ENCODE measurements around the gene AKT1.
A peak's percentile ranks its signal among the peaks of the same experiment; 100 is the strongest.

AKT1 gene

GRCh38 chr14:104750056-104750752, 45.3 kb downstream of the AKT1 start:
- Mint-ChIP-seq H3K36me3 (peaks cover 6 to 7% of the 10 kb centered on the region in 2 donors), H3K4me3 (no peak overlapping the region), H3K4me1 (peaks cover 20 to 26% of the 10 kb centered on the region in 2 donors), H3K9me3 (no peaks in the 10 kb centered on the region), H3K27me3 (no peaks in the 10 kb centered on the region), H3K27ac (no peak overlapping the region)
- ATAC-seq (replicated peaks) (no peak), DNase-seq (no peak)

GRCh38 chr14:104749111-104749649, 46.4 kb downstream of the AKT1 start:
- Mint-ChIP-seq H3K9me3 (no peaks in the 10 kb centered on the region), H3K27me3 (no peaks in the 10 kb centered on the region), H3K27ac (no peak overlapping the region), H3K36me3 (peaks cover 3 to 4% of the 10 kb centered on the region in 2 donors), H3K4me1 (peaks cover 12 to 16% of the 10 kb centered on the region in 2 donors), H3K4me3 (no peak overlapping the region)
- DNase-seq (no peak), ATAC-seq (replicated peaks) (no peak)

DNA sequence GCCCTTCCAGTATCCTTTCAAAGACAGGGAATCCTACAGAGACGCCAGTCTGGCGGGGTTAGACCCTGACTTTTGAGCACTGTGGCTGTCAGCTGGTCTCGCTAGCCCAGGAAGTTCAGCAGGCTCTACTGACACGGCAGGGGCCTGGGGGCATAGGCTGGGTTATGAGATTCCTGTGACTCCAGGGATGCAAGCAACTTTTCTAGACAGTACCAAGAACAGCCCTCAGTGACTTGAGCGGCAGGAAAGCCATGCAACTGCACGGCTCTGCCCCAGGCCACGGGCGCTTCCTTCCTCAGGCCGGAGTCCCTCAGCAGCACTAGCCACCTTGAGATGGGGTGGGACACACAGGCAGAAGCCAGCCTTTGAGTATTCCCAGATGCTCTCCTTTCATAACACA, 47.7 kb downstream of the AKT1 start:
- H3K27ac Mint-ChIP-seq, result no peak overlapping the region
- H3K36me3 Mint-ChIP-seq, result peaks cover 0 to under 1% of the 10 kb centered on the region in 2 donors
- H3K4me3 Mint-ChIP-seq, result no peak overlapping the region
- DNase-seq, result no peak
- H3K4me1 Mint-ChIP-seq, result peaks cover 3 to 8% of the 10 kb centered on the region in 2 donors
- ATAC-seq (replicated peaks), result no peak
- H3K27me3 Mint-ChIP-seq, result no peaks in the 10 kb centered on the region
- H3K9me3 Mint-ChIP-seq, result no peaks in the 10 kb centered on the region

DNA sequence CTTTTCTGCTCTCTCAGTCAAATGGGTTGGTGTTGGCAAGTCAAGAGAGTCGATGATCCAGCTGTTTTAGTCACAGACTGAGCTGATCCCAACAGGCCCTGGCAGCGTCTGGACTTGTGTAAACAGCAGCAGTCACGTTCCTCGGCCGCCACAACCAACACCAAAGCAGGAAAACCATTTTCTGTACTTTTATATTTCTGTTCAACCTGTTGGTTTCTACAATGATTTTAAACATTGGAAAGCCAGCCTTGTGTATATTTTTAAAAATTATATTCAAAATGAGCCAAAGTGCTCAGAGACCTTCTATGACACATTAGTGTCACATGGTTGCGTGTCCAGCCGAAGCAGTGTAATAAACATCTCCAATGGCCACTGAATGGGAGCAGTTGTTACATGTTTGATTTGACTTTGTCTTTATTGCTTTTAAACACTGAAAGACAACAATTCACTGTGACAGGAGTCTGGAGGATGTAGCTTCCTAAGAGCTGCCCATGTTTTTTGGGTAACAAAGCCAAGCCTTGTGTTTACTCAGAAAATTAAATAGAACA, 48.5 kb downstream of the AKT1 start:
- no peak for ATAC-seq (replicated peaks)
- no peaks in the 10 kb centered on the region for H3K36me3 Mint-ChIP-seq
- peaks cover 2 to 8% of the 10 kb centered on the region in 2 donors for H3K4me1 Mint-ChIP-seq
- H3K4me3 Mint-ChIP-seq, result no peak overlapping the region
- no peak overlapping the region for H3K27ac Mint-ChIP-seq
- no peak for DNase-seq
- no peaks in the 10 kb centered on the region for H3K27me3 Mint-ChIP-seq
- H3K9me3 Mint-ChIP-seq, result no peaks in the 10 kb centered on the region

DNA sequence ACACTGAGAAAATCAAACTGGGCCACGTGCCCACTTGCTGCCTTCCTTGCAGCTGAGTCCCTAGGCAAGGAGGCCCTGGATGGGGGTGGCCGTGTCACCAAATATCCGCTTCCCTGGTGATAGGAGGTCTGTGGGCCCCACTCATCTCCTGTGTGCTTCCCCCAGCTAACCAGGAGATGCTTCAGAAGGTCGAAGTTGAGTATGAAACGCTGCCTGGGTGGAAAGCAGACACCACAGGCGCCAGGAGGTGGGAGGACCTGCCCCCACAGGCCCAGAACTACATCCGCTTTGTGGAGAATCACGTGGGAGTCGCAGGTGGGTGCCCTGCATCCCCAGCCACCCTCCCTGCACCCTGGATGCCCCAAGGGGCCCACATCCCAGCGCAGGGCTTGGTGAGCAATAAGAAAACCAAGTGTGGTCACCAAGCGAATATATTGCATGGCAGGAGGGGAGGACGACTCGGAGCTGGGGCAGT, 49.4 kb downstream of the AKT1 start:
- H3K27ac Mint-ChIP-seq, result no peak overlapping the region
- no peaks in the 10 kb centered on the region for H3K27me3 Mint-ChIP-seq
- no peak overlapping the region for H3K4me3 Mint-ChIP-seq
- ATAC-seq (replicated peaks), result peak; percentile 34 to 46
- H3K9me3 Mint-ChIP-seq, result no peaks in the 10 kb centered on the region
- no peaks in the 10 kb centered on the region for H3K36me3 Mint-ChIP-seq
- no peak for DNase-seq
- H3K4me1 Mint-ChIP-seq, result peaks cover 7 to 8% of the 10 kb centered on the region in 2 donors

DNA sequence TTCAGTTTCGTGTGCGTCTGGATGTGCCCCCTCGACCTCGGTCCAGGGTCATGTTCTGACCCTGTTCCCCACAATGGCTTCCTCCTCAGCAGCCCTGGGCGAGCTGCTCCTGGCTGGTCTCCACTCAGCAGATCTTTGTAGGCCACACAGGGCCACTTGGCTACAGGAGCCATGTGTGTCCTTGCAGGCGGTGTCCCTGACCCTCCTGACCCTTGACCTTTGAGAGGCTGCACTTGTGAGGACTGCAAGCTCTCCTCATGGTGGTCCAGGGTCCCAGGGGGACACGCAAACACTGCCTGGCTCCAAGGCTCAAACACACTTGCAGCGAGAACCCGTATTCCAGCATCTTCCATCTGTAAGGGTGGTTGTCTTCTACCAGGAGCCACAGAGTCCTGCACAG, 50.1 kb downstream of the AKT1 start:
- Mint-ChIP-seq H3K27ac (no peak overlapping the region), H3K36me3 (no peaks in the 10 kb centered on the region), H3K4me3 (no peak overlapping the region), H3K9me3 (no peaks in the 10 kb centered on the region), H3K27me3 (peaks cover 0 to 1% of the 10 kb centered on the region in 2 donors), H3K4me1 (peaks cover 7 to 9% of the 10 kb centered on the region in 2 donors)
- no peak for DNase-seq
- ATAC-seq (replicated peaks), result no peak

- no peaks in the 10 kb centered on the region for H3K9me3 Mint-ChIP-seq
- DNase-seq (no peak), ATAC-seq (replicated peaks) (no peak)
- H3K27ac Mint-ChIP-seq, result no peak overlapping the region
- no peak overlapping the region for H3K4me3 Mint-ChIP-seq
- H3K27me3 Mint-ChIP-seq, result peaks cover 4 to 7% of the 10 kb centered on the region in 2 donors
- H3K36me3 Mint-ChIP-seq, result no peaks in the 10 kb centered on the region
- H3K4me1 Mint-ChIP-seq, result peaks cover 9 to 15% of the 10 kb centered on the region in 2 donors
Observed at GRCh38 chr14:104744484-104744883, 51.1 kb downstream of the AKT1 start.

DNA sequence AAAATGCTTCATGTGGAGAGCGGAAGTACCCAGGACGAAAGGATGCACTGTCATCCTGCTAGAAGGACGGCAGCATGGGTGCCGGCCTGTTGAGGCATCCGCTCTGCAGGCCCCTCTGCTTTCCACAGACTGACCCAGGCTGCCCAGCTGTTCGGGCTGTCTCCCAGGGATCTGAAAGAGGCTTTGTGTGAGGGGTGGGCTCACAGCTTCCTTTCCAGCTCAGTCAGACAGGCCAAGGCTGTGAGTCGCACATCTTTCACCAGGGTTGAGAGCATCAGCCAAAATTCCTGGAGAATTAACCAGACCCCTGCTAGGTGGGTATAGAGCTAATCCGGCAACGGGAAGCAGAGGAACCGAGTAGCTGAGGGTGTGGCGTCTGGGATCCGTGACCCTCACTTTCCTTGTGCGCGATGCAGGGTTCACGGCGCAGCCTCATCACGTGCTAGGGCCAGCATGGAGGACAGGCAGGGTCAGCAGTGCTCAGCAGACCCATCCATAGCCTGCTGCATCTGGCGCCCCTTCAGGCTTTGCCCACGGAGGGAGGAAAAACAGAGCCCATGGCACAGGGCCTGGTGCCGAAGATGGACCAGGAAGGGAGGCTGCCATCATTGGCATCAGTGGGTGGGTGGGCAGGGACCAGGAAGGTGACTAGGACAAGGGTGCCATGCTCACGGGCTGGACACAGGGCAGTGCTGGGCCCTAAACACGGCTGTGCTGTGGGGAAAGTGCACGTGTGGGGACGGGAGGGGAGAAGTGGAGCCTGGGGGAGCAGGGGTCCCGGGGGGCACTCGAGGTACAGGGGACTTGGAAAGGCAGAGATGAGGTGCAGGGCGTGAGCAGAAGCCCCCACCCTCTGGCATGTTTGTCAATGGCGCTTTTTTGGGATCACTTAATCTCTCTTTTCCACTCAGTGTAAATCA, 51.8 kb downstream of the AKT1 start:
- H3K4me3 Mint-ChIP-seq, result no peak overlapping the region
- ATAC-seq (replicated peaks), result no peak

DNA sequence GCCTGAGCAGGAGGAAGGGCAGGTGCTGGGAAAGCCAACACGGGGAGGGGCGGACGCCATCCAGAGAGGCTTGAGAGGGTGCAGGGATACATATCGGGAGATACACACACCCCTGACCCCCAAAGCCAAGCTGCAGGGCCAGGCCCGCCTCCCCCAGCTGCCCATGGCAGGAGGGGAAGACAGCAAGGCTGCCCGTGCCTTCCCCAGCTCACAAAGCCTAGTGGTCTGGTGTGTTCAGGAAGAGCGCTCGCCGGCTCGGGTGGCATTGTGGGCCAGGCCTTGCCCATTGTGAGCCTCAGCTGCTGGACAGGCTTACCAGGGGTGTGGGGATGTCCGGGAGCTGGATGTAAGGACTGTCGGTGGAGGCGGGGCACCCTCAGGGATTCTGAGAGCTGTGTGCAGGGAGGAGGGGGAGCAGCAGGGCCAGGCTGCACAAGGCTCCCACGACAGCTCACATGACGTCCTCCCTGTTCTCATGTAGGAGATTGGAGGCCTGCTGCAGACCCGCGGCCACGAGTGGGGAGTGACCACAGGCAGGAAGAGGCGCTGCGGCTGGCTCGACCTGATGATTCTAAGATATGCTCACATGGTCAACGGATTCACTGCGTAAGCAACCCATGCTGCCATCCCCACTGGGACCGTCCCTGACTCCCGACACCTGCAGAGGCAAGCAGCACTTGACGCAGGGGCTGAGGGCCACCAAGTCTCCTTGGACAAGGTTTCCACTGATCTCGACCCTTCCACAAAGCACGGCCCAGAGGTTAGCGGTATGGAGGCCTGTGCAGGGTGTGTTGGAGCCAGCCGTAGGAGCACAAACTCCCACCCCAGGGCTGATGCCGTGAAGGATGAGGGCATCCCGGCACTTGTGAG, 52.7 kb downstream of the AKT1 start:
- peaks cover 7 to 9% of the 10 kb centered on the region in 2 donors for H3K4me1 Mint-ChIP-seq

More for the DNA sequence above, 51.8 kb downstream of the AKT1 start:
- H3K27me3 Mint-ChIP-seq, result peaks cover 4 to 8% of the 10 kb centered on the region in 2 donors
- H3K27ac Mint-ChIP-seq, result no peak overlapping the region
- no peaks in the 10 kb centered on the region for H3K9me3 Mint-ChIP-seq
- H3K36me3 Mint-ChIP-seq, result no peaks in the 10 kb centered on the region
- DNase-seq, result no peak
- peaks cover 7 to 9% of the 10 kb centered on the region in 2 donors for H3K4me1 Mint-ChIP-seq

DNA sequence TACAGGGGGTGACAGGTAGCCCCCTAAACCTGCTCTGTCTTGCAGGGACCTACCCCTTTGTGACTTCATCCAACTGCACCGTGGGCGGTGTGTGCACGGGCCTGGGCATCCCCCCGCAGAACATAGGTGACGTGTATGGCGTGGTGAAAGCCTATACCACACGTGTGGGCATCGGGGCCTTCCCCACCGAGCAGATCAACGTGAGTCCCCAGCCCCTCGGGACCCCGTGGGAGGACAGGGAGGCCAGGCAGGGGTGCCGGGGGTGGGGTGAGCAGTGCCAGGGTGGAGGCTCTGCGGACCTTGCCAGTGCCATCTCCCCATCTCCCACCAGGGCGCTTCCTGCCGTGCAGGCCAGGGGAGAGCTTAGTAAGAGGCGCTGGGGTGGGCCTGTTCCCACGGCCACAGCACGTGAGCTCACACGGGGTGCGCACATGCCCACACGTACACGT, 53.7 kb downstream of the AKT1 start:
- DNase-seq (no peak), ATAC-seq (replicated peaks) (peak; percentile 54 to 73)
- Mint-ChIP-seq H3K4me1 (peaks cover 7 to 9% of the 10 kb centered on the region in 2 donors), H3K4me3 (no peak overlapping the region), H3K27ac (peak overlapping the region; percentile 59), H3K27me3 (peaks cover 7 to 18% of the 10 kb centered on the region in 2 donors), H3K9me3 (no peaks in the 10 kb centered on the region), H3K36me3 (no peaks in the 10 kb centered on the region)

More for the DNA sequence above, 52.7 kb downstream of the AKT1 start:
- Mint-ChIP-seq H3K27me3 (peaks cover 4 to 12% of the 10 kb centered on the region in 2 donors), H3K36me3 (no peaks in the 10 kb centered on the region), H3K27ac (peak overlapping the region; percentile 14), H3K4me3 (no peak overlapping the region), H3K9me3 (no peaks in the 10 kb centered on the region)
- DNase-seq (no peak), ATAC-seq (replicated peaks) (no peak)

DNA sequence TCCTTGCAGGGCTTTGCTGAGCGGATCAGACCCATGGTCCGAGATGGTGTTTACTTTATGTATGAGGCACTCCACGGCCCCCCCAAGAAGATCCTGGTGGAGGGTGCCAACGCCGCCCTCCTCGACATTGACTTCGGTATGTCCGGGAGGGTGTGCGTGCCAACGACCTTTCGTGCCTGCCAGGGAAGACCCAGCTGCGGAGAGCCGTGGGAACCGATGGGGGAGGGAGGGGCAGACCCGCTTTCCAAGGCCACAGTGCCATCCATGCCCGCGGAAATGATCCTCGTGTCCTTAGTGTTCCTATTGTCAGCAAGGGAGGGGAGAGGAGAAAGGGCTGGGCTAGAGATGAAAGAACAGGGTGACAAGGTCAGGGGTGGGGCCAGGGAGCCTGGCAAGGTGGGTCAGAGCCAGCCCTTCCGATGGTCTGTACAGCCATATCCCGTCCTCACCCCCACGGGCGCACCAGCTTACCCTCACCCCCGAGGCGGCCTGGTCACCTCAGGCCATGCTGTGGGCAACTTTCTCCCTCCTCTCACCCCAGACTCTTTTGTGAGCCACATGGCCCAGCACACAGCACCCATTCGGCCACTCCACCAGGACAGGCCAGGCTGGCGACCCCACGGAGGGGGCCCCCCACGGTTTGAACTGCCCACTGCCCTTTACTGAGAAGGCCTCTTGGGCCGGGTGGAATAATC, 54.3 kb downstream of the AKT1 start:
- ATAC-seq (replicated peaks), result no peak
- Mint-ChIP-seq H3K4me1 (peaks cover 9 to 10% of the 10 kb centered on the region in 2 donors), H3K9me3 (no peaks in the 10 kb centered on the region), H3K27me3 (peaks cover 7 to 18% of the 10 kb centered on the region in 2 donors), H3K27ac (no peak overlapping the region), H3K4me3 (no peak overlapping the region), H3K36me3 (no peaks in the 10 kb centered on the region)
- no peak for DNase-seq

- H3K27me3 Mint-ChIP-seq, result peaks cover 7 to 23% of the 10 kb centered on the region in 2 donors
- H3K9me3 Mint-ChIP-seq, result no peaks in the 10 kb centered on the region
- peaks cover 6 to 11% of the 10 kb centered on the region in 2 donors for H3K4me1 Mint-ChIP-seq
- no peak overlapping the region for H3K27ac Mint-ChIP-seq
- H3K4me3 Mint-ChIP-seq, result no peak overlapping the region
- DNase-seq, result no peak
- no peak for ATAC-seq (replicated peaks)
- no peaks in the 10 kb centered on the region for H3K36me3 Mint-ChIP-seq
Observed at GRCh38 chr14:104739546-104740516, 55.7 kb downstream of the AKT1 start.

Measured in stimulated activated naive B cell treated with anti-CD40 and anti-IgM and Interleukin-4, amounts not matched to agents 10 μg/mL and 1 μg/mL and 100 μg/mL, for 72 hours (primary cell).